NCI-H82 treated with DMSO at 0.1 percent for 48 hours (cell line): Measurements from ENCODE around the gene NOC4L.
"Not testable (repeated sequence)": the region's sequence is repeated elsewhere in the genome, so short reads cannot be mapped to it uniquely, and the experiment has no call there.

Experiments
- DNase-seq: peaks from one replicate; lab custom pipeline; 2025; ENCODE audit not compliant: unreplicated experiment; lab: John Stamatoyannopoulos, UW

Gene NOC4L

DNA sequence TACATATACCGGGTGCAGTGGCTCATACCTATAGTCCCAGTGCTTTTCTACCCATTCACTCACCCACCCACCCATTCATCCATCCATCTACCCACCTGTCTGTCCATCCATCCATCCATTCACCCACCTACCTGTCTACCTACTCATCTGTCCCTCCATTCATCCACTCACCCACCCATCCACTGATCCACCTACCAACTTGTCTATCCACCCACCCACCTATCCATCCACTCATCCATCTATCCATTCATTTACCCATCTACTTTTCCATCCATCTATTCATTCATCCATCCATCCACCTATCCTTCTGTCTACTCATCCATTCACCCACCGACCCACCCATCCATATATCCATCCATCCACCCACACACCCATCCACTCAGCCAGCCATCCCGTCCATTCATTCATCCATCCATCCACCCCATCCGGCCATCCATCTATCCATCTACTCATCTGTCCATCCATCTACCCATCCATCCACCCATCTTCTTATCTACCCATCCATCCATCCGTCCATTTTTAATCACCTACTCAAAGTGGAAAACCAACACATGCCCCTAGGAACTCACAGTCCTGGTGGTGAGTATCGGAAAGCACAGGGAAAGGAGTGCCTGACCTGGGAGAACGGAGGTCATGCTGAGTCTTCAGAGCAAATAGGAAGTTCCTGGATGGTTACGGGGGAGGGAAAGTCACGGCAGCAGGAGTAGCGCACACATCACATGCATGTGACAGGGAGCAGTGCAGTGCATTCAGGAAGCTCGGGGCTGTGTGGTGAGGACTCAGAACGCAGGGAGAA, 20.1 kb upstream of the NOC4L start:
- no peak for DNase-seq

DNA sequence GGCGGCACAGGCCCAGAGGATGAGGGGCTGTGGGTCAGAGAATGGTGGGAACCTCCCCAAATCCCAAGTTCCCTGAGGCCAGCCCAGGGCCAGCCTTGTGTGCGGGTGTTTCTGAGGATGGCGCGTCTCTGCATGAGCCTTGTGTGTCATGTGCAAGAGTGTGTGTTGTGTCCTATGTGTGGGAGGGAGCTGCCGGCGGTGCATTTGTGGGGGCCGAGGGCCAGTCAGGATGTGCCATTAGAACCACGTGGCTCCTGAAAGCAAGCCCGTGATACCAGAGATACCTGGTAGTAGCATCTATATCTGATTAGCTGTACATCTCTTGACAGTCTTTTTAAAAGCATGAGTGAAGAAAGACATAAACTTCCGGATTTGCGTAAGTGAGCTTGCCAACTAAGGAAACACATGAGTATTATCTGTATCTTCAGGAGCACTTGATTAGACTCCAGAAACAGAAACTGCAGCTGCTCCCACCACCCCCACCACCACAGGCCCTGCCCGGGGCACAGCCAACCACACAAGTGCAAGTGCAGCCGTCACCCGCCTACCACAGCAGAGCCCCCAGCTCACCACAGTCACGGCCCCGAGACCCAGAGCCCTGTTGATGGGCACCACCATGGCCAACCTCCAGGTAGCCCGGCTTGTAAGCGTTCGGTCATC, 19.4 kb upstream of the NOC4L start:
- DNase-seq, result no peak

DNA sequence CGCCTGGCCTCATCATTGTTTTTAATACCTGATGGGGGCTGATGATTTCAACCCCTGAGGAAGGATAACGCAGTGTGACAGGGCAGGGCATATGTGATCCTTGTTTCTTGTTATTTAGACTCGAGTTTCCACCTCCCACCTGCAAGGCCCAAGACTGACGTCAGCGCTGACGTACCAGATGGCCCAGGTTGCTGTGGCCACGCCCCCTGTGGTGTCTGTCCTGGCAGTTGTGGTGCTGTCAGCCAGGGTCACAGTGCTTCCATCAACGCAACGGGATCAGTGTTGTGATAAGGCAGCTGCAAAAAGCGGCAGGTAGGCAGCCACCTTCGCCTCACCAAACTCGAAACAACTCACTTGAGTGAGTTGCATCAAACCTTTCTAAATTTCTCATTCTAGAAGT, 18.5 kb upstream of the NOC4L start:
- no peak for DNase-seq

DNA sequence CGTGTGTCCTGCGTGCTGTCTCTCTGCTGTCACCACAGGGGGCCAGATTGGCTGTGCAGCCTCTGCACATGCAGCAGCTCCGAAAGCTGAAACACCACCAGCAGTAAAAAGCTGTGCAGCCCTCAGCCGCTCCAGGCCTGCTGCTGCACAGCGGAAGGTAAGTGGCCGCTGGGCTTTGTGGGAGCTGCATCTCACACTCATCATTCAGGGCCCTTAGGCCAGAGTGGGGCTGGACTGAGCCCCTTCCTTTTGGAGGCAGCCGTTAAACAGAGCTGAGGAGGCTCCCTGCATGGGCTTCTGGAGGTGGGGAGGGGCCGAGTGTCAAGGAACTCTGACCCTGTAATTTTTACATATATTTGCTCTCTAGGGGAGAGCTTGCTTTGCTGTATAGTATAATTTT, 17.2 kb upstream of the NOC4L start:
- no peak for DNase-seq

DNA sequence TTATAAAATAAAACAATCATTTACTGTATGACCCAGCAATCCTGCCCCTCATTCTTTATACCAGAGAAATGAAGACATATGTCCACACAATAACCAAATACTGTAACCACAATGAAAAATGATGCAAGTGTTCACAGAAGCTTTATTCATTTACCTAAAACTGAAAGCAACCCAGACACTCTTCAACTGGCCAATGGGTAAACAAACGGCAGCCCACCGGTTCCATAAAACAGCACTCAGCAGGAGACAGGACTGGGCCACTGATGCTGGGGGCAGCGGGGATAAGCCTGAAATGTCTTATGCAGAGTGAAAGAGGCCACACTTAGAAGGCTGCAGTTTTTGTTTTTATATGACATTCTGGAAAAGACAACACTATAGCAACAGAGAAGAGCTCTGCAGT, 15.2 kb upstream of the NOC4L start:
- DNase-seq, result no peak

DNA sequence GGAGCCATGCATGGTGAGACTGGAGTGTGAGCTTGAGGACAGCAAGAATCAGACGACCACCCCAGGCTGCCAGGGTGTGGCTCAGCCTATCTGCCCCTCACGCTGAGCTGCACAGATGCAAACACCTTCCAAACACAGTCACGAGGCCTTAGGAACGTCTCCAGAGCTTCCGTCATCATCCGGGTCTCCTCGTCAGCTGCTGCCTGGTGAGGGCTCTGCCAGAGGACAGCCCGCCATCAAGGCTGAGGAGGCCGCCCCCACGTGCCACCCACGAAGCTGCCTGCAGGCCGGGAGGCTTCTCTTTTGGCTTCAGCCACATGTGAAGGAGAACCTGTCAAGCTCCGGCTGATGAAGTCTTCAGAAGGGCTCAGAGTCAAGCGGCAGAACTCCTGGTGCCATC, 13.6 kb upstream of the NOC4L start:
- no peak for DNase-seq

DNA sequence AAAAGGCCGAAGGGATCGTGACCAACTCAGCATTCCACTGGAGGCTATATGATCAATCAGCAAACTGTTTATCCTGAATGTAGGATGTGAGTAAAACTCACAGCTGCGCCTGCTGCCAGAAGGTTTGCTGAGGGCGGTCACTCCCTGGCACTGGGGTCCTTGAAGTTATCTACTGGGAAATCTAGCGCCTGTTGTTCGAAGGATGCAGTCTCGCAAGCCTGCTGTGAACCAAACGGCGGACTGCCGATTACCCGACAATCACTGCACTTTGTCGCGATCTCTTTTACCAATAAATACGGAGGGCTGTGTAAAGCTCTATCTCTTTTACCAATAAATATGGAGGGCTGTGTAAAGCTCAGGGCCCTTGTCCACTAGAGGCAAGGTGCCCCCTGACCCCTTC, 13.0 kb upstream of the NOC4L start:
- DNase-seq, result no peak

DNA sequence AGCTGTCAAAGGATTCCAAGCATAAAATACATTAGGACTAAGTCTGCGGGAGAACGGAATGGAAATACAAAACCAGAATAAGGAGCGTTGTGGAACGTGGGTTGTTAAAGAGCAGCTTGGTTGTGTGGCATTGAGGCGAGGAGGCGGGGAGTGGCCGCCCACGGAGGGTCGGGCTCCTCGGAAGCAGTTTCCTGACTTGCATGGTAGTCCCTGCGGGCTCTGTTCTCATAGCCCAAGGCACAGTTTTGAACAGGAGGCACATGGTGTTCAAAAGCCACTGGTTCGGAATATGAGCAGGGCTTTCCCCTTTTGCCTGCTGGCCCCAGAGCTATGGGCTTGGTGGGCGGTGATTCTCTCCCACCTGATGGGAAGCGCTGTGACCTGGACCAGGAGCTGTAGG, 12.3 kb upstream of the NOC4L start:
- no peak for DNase-seq

DNA sequence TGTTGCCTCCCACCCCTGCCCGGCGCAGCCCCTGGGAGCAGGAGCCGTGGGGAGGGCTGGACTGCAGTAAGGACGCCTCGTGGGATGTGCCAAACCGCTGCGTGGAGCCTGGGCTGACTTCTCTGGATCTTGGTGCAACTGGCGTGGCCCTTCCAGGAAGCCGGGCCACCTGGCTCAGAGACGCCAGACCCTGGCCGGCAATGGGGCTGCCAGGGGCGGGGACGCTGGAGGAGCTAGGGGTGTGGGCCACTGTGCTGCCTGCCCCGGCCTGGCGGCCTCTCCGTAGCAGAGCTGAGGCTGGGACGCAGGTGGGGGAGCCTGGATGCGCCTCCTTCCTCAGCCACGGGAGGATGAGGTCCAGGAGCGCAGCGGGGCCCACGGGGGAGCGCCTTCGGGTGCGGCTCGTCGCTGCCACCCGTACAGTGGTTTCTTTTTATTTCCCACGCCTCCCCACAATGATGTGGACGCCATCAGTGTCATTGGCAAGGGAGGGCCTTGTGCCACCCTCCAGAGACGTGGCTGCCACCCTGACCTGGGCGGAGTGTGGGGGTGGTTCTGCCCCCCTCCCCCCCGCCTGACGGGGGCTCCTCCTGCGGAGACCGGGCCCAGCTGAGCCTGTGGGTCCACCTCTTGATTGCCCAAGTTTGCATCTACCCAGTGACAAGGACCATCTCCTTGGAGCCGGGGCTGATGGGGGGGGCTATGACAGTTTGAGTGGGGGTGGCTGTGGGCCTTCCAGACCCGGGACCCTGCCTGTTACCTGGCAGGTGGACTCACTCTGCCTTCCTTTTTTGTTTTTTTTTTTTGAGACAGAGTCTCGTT, 11.4 kb upstream of the NOC4L start:
- no peak for DNase-seq

DNA sequence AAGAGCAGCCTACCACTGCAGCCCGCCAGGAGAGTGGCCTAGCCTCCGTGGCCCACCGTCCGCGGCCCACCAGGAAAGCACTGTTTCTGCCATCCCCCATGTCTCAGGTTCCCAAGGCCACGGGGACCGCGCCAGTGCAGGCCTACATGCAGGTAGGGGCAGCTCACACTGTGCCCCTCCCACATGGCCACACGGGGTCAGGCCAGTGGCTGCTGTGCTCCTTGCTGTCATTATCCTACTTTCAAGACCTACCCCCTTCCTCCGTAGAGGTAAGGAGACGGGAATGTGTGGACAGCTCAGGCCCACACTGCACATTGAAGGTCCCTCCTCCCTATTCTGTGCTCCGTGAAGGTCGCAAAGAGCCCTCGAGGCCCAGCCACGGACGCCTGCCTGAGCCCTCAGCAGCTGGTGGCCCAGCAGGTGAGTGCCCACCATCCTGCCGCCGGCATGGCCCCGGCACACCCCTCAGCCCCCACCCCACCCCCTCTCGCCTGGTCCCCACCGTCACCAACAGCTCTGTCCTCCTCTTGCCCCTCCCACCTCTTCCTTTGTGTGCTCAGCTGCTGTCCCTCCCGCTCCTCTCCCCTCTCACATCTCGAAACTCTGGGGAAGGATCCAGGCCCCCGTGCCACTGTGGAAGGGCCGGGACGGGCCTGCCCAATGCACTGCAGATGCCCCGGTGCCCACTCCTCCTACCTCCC, 10.2 kb upstream of the NOC4L start:
- no peak for DNase-seq

DNA sequence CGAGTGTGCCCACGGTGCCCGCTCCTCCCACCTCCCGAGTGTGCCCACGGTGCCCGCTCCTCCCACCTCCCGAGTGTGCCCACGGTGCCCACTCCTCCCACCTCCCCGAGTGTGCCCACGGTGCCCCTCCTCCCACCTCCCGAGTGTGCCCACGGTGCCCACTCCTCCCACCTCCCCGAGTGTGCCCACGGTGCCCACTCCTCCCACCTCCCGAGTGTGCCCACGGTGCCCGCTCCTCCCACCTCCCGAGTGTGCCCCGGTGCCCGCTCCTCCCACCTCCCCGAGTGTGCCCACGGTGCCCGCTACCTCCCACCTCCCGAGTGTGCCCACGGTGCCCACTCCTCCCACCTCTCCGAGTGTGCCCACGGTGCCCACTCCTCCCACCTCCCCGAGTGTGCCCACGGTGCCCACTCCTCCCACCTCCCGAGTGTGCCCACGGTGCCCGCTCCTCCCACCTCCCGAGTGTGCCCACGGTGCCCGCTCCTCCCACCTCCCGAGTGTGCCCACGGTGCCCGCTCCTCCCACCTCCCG, 9.5 kb upstream of the NOC4L start:
- not testable (repeated sequence) for DNase-seq

DNA sequence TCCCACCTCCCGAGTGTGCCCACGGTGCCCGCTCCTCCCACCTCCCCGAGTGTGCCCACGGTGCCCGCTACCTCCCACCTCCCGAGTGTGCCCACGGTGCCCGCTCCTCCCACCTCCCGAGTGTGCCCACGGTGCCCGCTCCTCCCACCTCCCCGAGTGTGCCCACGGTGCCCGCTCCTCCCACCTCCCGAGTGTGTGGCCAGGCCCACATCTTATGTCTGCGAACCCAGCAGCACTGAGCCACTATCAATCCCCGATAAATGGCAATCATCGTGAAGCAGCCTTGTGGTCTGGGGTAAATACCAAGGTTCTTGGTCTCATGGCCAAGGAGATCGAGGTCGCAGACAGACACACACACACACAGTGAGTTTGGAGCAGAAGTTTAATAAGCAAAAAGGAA, 8.0 kb upstream of the NOC4L start:
- DNase-seq, result not testable (repeated sequence)

DNA sequence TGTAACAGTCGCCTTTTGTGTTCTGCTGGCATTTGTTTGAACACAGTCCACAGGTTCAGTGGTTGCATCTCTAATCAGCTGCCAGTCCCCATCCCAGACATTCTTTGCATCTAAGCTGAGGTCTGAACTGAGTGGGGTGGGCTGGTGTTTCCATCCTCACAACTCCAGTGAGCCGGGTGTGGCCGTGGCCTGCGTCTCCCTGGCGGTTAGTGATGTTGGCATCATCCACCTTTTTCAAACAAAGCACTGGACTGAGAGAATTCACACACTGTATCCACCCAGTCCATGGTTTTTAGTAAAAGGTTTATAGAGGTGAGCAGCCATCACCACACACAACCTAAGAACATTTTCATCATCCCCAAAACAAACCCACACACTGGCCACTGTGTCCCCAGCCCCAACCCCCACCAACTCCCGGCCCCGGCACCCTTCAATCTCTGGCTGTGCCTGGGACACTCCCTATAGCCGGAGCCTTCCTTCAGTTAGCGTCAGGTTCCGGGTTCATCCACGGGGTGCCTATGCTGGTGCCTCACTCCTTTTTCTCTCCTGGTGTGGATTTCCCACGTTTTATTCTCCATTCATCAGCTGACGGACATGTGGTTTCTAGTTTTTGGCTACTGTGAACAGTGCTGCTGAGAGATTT, 6.7 kb upstream of the NOC4L start:
- DNase-seq, result no peak

DNA sequence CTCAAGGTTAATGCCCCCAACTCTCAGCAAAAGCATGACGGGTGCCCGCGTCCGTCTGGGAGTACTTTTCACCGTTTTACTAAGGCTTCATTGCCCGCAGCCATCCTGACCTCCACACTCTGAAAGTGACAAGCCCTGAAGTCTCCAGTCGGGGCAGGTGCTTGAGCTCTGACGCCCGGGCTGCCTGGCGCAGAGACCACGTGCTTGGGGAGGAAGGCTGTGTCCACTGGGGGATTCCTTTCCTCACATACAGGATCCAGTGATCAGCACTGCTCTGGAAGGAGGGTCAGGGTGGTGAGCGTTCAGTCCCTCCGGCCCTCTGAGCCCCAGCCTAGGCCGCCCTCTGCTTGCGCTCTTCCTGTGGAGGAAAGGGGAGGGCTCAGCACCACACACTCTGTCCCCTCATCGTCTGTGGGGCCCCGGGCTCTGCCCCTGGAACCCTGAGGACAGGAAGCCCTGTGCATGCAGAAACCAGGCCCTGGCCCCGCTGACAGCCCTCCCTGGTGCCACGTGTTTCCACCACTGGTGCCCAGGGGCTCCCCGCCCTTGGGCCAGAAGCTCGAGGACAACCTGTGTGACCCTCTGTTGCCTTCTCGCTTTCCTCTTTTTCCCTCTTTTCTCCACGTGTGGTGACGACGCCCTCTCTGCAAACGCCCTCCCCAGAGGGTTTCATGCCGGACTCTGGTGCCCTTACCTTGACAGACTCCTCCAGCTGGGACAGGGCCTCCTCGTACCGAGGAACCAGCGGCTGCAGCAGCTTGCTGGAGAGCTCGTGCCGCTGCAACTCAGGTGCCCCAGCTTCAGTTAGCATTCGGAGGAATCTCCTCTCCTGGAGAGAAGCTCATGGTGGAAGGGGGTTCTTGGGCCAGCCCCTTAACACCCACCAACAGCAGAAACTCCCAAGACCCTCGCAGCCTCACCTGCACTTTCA, 5.1 kb upstream of the NOC4L start:
- no peak for DNase-seq

DNA sequence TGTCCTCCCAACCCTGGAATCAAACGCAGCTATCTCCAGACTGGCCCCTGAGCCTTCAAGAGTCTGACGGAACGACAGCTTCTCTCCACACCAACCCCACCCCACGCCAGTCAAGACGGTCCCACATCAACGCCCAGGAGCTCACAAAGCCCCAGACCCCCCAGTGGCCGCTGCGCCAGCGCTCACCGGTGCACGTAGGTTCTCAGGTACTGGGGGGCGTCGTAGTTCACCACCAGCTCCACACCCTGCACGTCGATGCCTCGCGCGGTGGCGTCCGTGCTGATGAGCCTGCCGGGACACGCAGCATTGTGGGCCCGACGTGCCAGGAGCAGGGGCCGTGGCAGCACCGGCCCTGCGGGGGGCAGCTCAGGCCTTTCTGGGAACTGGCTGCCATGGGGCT, 4.3 kb upstream of the NOC4L start:
- no peak for DNase-seq

DNA sequence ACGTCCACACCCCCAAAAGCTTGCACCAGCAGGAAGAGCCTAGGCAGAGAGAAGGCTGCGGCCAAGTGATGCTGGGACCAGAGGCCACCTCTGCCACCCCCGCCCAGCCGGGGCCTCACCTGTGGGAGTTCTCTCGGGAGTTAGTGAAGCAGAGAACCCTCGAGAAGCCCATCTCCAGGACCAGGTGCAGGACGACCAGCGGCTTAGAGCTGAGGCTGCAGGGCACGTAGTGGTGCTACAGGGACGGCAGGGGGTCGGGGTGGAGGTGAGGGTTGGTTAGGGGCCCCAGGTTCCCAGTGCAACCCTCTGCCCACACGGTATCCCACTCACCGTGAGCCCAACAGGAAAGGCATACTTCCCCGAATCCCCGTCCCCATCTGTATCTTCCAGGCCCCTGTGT, 3.8 kb upstream of the NOC4L start:
- no peak for DNase-seq

DNA sequence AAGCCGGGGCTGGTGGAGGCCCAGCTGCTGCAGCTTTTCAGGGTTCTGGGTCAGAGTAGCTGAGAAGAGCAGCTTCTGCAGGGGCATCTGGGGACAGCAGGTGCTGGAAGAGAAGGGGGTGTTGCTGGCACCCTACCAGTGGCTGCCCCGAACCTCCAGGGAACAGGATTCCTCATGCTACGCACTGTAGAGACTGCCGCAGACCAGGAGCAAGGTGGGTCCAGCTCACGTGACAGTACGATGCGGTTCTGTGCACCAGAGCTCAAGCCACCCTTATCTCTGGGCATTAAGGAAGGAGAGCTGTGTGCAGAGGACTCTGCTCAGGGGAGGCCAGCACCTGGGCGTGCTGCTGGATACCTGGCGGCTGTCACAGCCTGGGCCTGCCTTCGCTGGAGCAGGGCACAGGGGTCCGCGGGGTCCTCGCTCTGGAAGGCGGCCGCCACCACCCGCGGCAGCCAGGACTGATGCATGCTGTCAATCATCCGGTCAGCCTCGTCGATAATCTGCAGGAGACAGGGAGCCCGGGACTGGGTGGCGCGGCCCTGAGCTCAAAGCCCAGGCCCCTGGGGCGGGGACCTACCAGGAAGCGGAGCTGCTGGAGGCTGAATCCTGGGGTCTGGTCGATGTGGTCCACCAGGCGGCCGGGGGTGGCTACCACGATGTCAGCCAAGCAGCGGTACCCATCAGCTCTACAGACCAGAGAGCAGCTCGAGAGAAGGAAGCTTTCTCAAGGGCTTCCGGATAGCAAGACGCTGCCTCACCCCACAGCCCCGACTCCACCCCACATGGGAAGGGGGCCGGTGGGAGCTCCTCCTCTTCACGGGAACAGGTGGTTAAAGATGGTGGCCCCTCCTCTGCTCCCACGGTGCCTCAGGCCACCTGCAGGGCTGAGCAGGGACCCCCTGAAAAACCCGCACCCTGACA, 3.1 kb upstream of the NOC4L start:
- no peak for DNase-seq

DNA sequence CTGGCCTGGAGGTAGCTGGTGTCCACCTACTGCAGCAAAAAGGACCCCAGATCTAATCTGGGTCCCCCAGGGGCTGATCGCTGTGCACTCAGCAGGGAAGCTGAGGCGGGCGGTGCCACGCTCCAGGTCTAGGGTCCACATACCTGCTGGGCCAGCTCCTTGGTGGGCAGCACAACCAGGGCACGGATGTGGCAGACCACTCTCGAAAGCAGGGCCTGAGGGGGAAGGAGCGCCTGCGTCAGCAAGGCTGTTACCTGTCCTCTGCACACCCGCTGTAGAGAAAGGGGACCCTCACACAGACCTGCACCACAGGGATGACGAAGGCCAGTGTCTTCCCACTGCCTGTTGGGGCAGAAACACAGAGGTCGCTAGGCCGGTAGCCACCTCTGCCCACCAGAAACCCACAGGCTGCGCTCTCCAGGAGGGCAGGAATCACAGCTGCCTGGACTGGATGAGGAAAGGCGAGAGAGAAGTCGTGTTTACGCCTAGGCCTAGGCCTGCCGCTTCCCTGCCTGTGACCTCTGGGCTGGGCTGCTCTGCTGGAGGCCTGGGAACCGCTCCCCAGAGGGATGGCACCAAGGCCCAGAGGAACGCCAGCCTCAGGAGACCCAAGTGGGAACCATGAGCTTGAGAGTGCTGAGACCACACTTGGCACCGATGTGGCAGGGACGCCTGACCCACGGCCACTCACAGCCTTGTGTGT, 2.1 kb upstream of the NOC4L start:
- no peak for DNase-seq
